GM20000 (cell line): ENCODE data around the gene COMP.

ENCODE experiments used
- DNase-seq: peaks from one replicate; pipeline ENCODE4 v3.0.0; 2012; ENCODE audit warnings: low spot score
- CTCF ChIP-seq: IDR thresholded peaks from 2 replicates; pipeline ENCODE4 v1.5.1; 2012; ENCODE audit warnings: mild to moderate bottlenecking, control low read depth; ENCODE audit errors: extremely low read depth, missing control alignments

Gene COMP

GRCh38 chr19:18781047-18781600 lies 10.0 kb downstream of the COMP start:
- TF ChIP-seq CTCF: no peak
- no peak for DNase-seq

DNA sequence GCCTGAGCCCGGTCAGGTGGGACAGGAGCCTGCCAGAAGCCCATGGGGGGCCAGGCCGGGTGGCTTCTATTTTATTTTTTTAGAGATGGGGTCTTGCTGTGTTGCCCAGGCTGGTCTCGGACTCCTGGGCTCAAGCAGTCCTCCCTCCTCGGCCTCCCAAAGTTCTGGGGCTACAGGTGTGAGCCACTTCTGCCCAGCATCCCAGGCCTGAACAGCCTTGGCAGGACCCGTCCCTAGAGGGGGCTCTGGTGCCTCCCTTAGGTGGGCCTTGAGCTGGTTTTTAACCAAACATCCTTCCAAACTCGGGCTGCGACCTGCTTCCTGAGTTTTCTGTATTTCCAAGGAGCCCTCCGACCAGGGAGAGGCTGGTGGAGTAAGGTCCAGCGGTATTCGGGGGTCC lies 10.5 kb downstream of the COMP start:
- no peak for TF ChIP-seq CTCF

DNA sequence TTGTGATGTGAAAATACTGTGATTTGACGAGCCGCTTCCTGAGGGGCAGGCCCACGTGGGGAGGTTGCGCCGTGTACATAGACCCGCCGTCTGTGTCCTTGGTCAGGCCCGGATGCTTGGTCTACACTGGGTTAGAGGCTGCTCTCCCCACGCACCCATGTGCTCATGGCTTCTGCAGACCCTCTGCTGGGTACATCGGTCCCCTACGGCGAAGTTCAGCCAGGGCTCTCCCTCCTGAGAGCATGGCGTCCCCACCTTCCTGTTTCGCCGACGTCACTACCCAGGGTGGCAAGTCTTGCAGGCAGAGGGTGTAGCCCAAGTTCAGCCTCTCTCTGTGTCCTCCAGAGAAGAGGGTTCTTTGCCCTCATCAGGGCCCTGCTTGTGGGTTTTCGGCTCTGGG lies 11.0 kb downstream of the COMP start:
- no peak for TF ChIP-seq CTCF
- DNase-seq: no peak

More for the DNA sequence above, 10.5 kb downstream of the COMP start:
- DNase-seq: peak; percentile 47

- TF ChIP-seq CTCF: no peak
- no peak for DNase-seq
These were observed 12.1 kb downstream of the COMP start for GRCh38 chr19:18778826-18779495.

DNA sequence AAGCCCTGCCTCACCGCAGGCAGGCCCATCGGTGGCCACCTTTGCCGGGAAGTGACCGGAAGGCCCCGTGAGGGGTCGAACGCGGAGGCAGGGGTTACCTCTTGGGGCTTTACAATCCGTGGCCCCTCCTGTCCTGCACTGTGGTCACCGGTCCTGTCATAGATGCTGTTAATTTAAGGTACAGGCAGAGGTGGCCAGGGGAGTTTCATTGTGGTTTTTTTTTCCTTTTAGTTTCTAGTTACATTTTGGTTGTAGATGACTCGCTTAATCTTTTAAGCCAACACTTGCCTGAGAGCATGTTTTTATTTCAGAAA lies 13.1 kb downstream of the COMP start:
- TF ChIP-seq CTCF: no peak
- DNase-seq: peak; percentile 61

GRCh38 chr19:18777301-18778075 lies 13.6 kb downstream of the COMP start:
- no peak for TF ChIP-seq CTCF
- DNase-seq: no peak

DNA sequence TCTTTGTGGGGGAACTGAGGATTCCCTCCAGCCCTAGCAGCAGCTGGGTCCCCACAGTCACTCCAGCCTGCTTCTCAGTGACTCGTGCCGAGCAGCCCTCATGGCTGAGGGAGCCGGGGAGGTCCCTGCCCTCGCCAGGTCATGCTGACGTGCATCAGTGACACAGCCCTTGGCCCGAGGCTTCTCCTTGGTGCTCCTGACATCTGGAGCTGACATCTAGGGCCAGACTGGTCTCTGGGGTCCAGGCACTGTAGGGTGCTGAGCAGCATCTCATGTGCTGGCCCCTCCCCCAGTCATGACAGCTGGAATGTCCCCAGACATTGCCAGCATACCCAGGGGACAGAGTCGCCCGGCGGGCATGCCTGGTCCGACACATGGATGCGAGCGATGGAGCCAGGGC lies 14.4 kb downstream of the COMP start:
- TF ChIP-seq CTCF: no peak
- DNase-seq: no peak
